ENCODE data around the gene C16orf95. TPM values are rescaled to one million over a fixed set of nuclear protein-coding genes. Genes with fewer than 3 reads are reported as not detected.

Gene C16orf95
- total RNA-seq, 6 experiments from 2014 or later: 1.7 to 5.5 (median 3.9) TPM

DNA sequence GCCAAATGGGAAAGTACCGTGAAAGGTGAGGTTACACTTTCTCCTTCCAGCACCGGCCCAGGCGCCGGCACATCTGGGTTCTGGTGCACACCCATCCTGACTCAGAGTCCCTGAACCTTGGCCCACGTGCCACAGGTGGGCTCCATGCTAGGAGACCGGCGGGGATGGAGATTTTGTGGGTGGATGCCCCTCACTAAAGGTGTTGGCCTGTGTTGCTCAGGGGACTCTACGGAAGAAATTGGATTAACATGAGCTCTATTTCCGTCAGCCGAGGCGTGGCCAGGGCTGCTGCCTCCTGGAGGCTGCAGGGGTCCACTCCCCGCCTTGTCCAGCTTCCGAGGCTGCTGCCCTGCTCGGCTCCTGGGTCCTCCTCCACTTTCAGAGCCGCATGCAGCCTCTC, 35.6 kb upstream of the C16orf95 start:
- ATAC-seq (no peak), DNase-seq (no peak)
- no peaks in the 10 kb centered on the region for H3K9me3 ChIP-seq
- H3K27ac ChIP-seq: no peak overlapping the region
- WGBS (ENCODE audit: insufficient coverage, low coverage, low lambda C conversion rate, missing lambda C conversion rate): 98% methylated on average over 6 of the region's 15 CpGs
- H3K27me3 ChIP-seq: no peaks in the 10 kb centered on the region
- peaks cover 0 to 26% (median under 1%) of the 10 kb centered on the region in 4 donors for H3K36me3 ChIP-seq
- intact Hi-C loops (cut with DNase I): no loop called here
- no peaks in the 10 kb centered on the region for H3K4me1 ChIP-seq
- TF ChIP-seq CTCF (IDR thresholded peaks at IDR 0.05): no peak
- TF ChIP-seq POLR2A (IDR thresholded peaks at IDR 0.05): no peak
- no peak overlapping the region for H3K4me3 ChIP-seq

- DNase-seq: no peak
Measured at GRCh38 chr16:87351320-87351698, 34.1 kb upstream of the C16orf95 start.

DNA sequence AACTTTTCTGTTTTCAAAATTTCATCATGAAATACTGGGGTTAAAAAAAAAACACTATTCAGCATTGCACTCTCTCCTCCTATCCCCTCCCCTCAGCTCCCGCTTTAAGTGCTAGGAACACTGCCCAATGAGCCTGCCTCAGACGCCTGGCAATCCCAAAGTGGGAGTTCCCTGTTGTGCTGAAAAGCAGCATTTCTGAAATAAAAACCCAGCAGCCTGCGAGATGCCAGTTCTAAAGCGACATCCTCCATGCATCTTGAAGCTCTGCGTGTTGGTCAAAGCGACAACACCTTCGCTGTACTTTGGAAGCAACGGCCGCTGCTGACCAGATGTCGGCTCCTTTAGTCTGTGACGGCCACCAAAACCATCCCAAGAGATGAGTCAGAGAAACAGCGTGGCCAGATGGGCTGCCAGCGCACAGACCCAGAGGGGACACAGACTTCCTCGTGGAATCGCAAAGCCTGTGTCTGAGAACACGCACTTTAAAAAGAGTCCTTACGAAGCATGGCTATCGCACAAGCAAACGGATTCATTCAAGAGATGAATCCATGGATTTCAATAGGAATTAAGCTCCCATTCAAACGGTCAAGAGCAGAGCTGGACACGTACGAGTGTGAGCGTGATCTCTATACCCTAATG, 33.6 kb upstream of the C16orf95 start:
- TF ChIP-seq POLR2A (IDR thresholded peaks at IDR 0.05) (no peak), CTCF (IDR thresholded peaks at IDR 0.05) (no peak)
- no peaks in the 10 kb centered on the region for H3K9me3 ChIP-seq
- H3K36me3 ChIP-seq: peaks cover 0 to 29% (median 4%) of the 10 kb centered on the region in 4 donors
- no peaks in the 10 kb centered on the region for H3K4me1 ChIP-seq
- H3K27me3 ChIP-seq: no peaks in the 10 kb centered on the region
- WGBS (ENCODE audit: insufficient coverage, low coverage, low lambda C conversion rate, missing lambda C conversion rate): 84% methylated on average over 12 of the region's 23 CpGs
- intact Hi-C loops (cut with DNase I): no loop called here
- H3K27ac ChIP-seq: no peak overlapping the region
- DNase-seq: no peak
- ATAC-seq: no peak
- H3K4me3 ChIP-seq: no peak overlapping the region

More at GRCh38 chr16:87351320-87351698, 34.1 kb upstream of the C16orf95 start:
- no peaks in the 10 kb centered on the region for H3K27me3 ChIP-seq
- intact Hi-C loops (cut with DNase I): no loop called here
- H3K9me3 ChIP-seq: no peaks in the 10 kb centered on the region
- no peak for TF ChIP-seq POLR2A (IDR thresholded peaks at IDR 0.05)
- TF ChIP-seq CTCF (IDR thresholded peaks at IDR 0.05): no peak
- no peak overlapping the region for H3K4me3 ChIP-seq
- ATAC-seq: no peak
- H3K36me3 ChIP-seq: peaks cover 0 to 24% (median 4%) of the 10 kb centered on the region in 4 donors
- H3K4me1 ChIP-seq: no peaks in the 10 kb centered on the region
- WGBS (ENCODE audit: insufficient coverage, low coverage, low lambda C conversion rate, missing lambda C conversion rate): 85% methylated on average over 3 of the region's 9 CpGs
- H3K27ac ChIP-seq: no peak overlapping the region

- H3K36me3 ChIP-seq: peaks cover 0 to 31% (median 4%) of the 10 kb centered on the region in 4 donors
- DNase-seq (no peak), ATAC-seq (no peak)
- H3K4me3 ChIP-seq: no peak overlapping the region
- TF ChIP-seq POLR2A (IDR thresholded peaks at IDR 0.05) (no peak), CTCF (IDR thresholded peaks at IDR 0.05) (no peak)
- intact Hi-C loops (cut with DNase I): no loop called here
- WGBS (ENCODE audit: insufficient coverage, low coverage, low lambda C conversion rate, missing lambda C conversion rate): 85% methylated on average over 5 of the region's 8 CpGs
- H3K4me1 ChIP-seq: no peaks in the 10 kb centered on the region
- no peaks in the 10 kb centered on the region for H3K27me3 ChIP-seq
- no peak overlapping the region for H3K27ac ChIP-seq
- no peaks in the 10 kb centered on the region for H3K9me3 ChIP-seq
Measured at GRCh38 chr16:87350031-87350430, 32.8 kb upstream of the C16orf95 start.

Measured in right lobe of liver (tissue), 6 donors.